Measurements from ENCODE around the gene KCNG3. TPM values are rescaled to one million over a fixed set of nuclear protein-coding genes. Genes with fewer than 3 reads are reported as not detected.

Gene KCNG3
- total RNA-seq = not detected

- Mint-ChIP-seq H3K27ac (no peak within 1 kb of the TSS), H3K4me1 (peaks cover 13% of the 10 kb centered on the region), H3K27me3 (peaks cover 37% of the 10 kb centered on the region), H3K36me3 (ENCODE audit: low read depth) (no peaks in the 10 kb centered on the region), H3K9me3 (no peaks in the 10 kb centered on the region), H3K4me3 (peak within 1 kb of the TSS; percentile 78)
- DNase-seq = peak; percentile 62
- CTCF ChIA-PET = interaction anchor here (0.6 to 3.5 kb wide), 4 partner anchors 11 to 170 kb away, joined by 3 to 16 read pairs (median 5); no protein-coding TSS in a partner anchor
- POLR2A ChIA-PET = no interaction called here
Measured at GRCh38 chr2:42493468-42494354, at the start of gene KCNG3. Gene KCNG3 (minus strand): TSS chr2:42493982. CDS start chr2:42493501, 481 bp downstream.

- no peak for DNase-seq
- CTCF ChIA-PET = no interaction called here
- POLR2A ChIA-PET = no interaction called here
- Mint-ChIP-seq H3K27ac (no peak overlapping the region), H3K4me3 (no peak overlapping the region), H3K9me3 (peaks cover 3% of the 10 kb centered on the region), H3K4me1 (no peaks in the 10 kb centered on the region), H3K27me3 (no peaks in the 10 kb centered on the region), H3K36me3 (ENCODE audit: low read depth) (no peaks in the 10 kb centered on the region)
Measured at GRCh38 chr2:42542871-42543270, 49.1 kb upstream of the KCNG3 start.

GRCh38 chr2:42537493-42537892 is 43.7 kb upstream of the KCNG3 start:
- POLR2A ChIA-PET = no interaction called here
- DNase-seq = no peak
- Mint-ChIP-seq H3K27ac (no peak overlapping the region), H3K4me1 (no peaks in the 10 kb centered on the region), H3K9me3 (peaks cover 3% of the 10 kb centered on the region), H3K36me3 (ENCODE audit: low read depth) (no peaks in the 10 kb centered on the region), H3K27me3 (no peaks in the 10 kb centered on the region), H3K4me3 (no peak overlapping the region)
- CTCF ChIA-PET = interaction anchor here (0.6 kb wide), 1 partner anchor 15 kb away, joined by 3 read pairs; no protein-coding TSS in a partner anchor

- Mint-ChIP-seq H3K4me1 (no peaks in the 10 kb centered on the region), H3K27me3 (no peaks in the 10 kb centered on the region), H3K9me3 (no peaks in the 10 kb centered on the region), H3K4me3 (no peak overlapping the region), H3K36me3 (ENCODE audit: low read depth) (no peaks in the 10 kb centered on the region), H3K27ac (no peak overlapping the region)
- POLR2A ChIA-PET = no interaction called here
- CTCF ChIA-PET = no interaction called here
- DNase-seq = no peak
Measured at GRCh38 chr2:42532397-42532796, 38.6 kb upstream of the KCNG3 start.

- Mint-ChIP-seq H3K27me3 (peaks cover 2% of the 10 kb centered on the region), H3K36me3 (ENCODE audit: low read depth) (no peaks in the 10 kb centered on the region), H3K27ac (no peak overlapping the region), H3K4me1 (no peaks in the 10 kb centered on the region), H3K4me3 (no peak overlapping the region), H3K9me3 (no peaks in the 10 kb centered on the region)
- no peak for DNase-seq
- CTCF ChIA-PET = no interaction called here
- POLR2A ChIA-PET = interaction anchor here (1.2 kb wide), 1 partner anchor 17 kb away, joined by 3 read pairs; no protein-coding TSS in a partner anchor
Measured at GRCh38 chr2:42523341-42523740, 29.6 kb upstream of the KCNG3 start.

GRCh38 chr2:42522035-42522434 is 28.3 kb upstream of the KCNG3 start:
- ChIA-PET POLR2A (no interaction called here), CTCF (no interaction called here)
- Mint-ChIP-seq H3K27ac (no peak overlapping the region), H3K4me1 (no peaks in the 10 kb centered on the region), H3K4me3 (no peak overlapping the region), H3K9me3 (no peaks in the 10 kb centered on the region), H3K27me3 (peaks cover 2% of the 10 kb centered on the region), H3K36me3 (ENCODE audit: low read depth) (no peaks in the 10 kb centered on the region)
- no peak for DNase-seq

GRCh38 chr2:42519624-42520023 is 25.8 kb upstream of the KCNG3 start:
- Mint-ChIP-seq H3K9me3 (no peaks in the 10 kb centered on the region), H3K27me3 (peaks cover 2% of the 10 kb centered on the region), H3K4me1 (no peaks in the 10 kb centered on the region), H3K36me3 (ENCODE audit: low read depth) (no peaks in the 10 kb centered on the region), H3K27ac (no peak overlapping the region), H3K4me3 (no peak overlapping the region)
- ChIA-PET CTCF (no interaction called here), POLR2A (no interaction called here)
- no peak for DNase-seq

- no peaks in the 10 kb centered on the region for H3K9me3 Mint-ChIP-seq
- CTCF ChIA-PET = no interaction called here
Measured at GRCh38 chr2:42516418-42516901, 22.7 kb upstream of the KCNG3 start.

GRCh38 chr2:42513252-42513918 is 19.6 kb upstream of the KCNG3 start:
- Mint-ChIP-seq H3K36me3 (ENCODE audit: low read depth) (no peaks in the 10 kb centered on the region), H3K4me1 (peaks cover 7% of the 10 kb centered on the region), H3K9me3 (no peaks in the 10 kb centered on the region), H3K4me3 (no peak overlapping the region), H3K27ac (no peak overlapping the region), H3K27me3 (peaks cover 2% of the 10 kb centered on the region)
- CTCF ChIA-PET = interaction anchor here (0.6 to 1.6 kb wide), 4 partner anchors 15 to 150 kb away, joined by 3 to 6 read pairs (median 4); no protein-coding TSS in a partner anchor
- DNase-seq = no peak
- POLR2A ChIA-PET = no interaction called here

More at GRCh38 chr2:42516418-42516901, 22.7 kb upstream of the KCNG3 start:
- no peak for DNase-seq
- H3K27me3 Mint-ChIP-seq = peaks cover 2% of the 10 kb centered on the region
- H3K4me3 Mint-ChIP-seq = no peak overlapping the region
- no peaks in the 10 kb centered on the region for H3K4me1 Mint-ChIP-seq
- POLR2A ChIA-PET = no interaction called here
- H3K27ac Mint-ChIP-seq = no peak overlapping the region
- H3K36me3 Mint-ChIP-seq (ENCODE audit: low read depth) = no peaks in the 10 kb centered on the region

- H3K36me3 Mint-ChIP-seq (ENCODE audit: low read depth) = no peaks in the 10 kb centered on the region
- ChIA-PET POLR2A (no interaction called here), CTCF (no interaction called here)
- peaks cover 2% of the 10 kb centered on the region for H3K27me3 Mint-ChIP-seq
- peaks cover 7% of the 10 kb centered on the region for H3K4me1 Mint-ChIP-seq
- H3K27ac Mint-ChIP-seq = no peak overlapping the region
- H3K9me3 Mint-ChIP-seq = no peaks in the 10 kb centered on the region
- no peak for DNase-seq
- H3K4me3 Mint-ChIP-seq = no peak overlapping the region
Measured at GRCh38 chr2:42510608-42511243, 16.9 kb upstream of the KCNG3 start.

GRCh38 chr2:42510191-42510590 is 16.4 kb upstream of the KCNG3 start:
- Mint-ChIP-seq H3K27ac (no peak overlapping the region), H3K4me1 (peaks cover 7% of the 10 kb centered on the region), H3K27me3 (peaks cover 2% of the 10 kb centered on the region), H3K36me3 (ENCODE audit: low read depth) (no peaks in the 10 kb centered on the region), H3K9me3 (no peaks in the 10 kb centered on the region), H3K4me3 (no peak overlapping the region)
- ChIA-PET POLR2A (no interaction called here), CTCF (no interaction called here)
- no peak for DNase-seq

- Mint-ChIP-seq H3K4me3 (no peak overlapping the region), H3K9me3 (no peaks in the 10 kb centered on the region), H3K27me3 (peaks cover 3% of the 10 kb centered on the region), H3K36me3 (ENCODE audit: low read depth) (no peaks in the 10 kb centered on the region), H3K27ac (no peak overlapping the region), H3K4me1 (no peaks in the 10 kb centered on the region)
- CTCF ChIA-PET = interaction anchor here (1.6 kb wide), 1 partner anchor 10 kb away, joined by 7 read pairs; the partner anchor contains the start of gene KCNG3
- POLR2A ChIA-PET = no interaction called here
- no peak for DNase-seq
Measured at GRCh38 chr2:42504364-42505230, 10.8 kb upstream of the KCNG3 start.
